GM12874 (cell line): ENCODE measurements around the gene LRRC8C.

Experiments
- TF ChIP-seq, protein P1 (sequence below): IDR thresholded peaks from 2 replicates; pipeline ENCODE4 v1.5.1; 2011; ENCODE audit warnings: low read depth, mild to moderate bottlenecking, control low read depth, low read length, moderate library complexity; ENCODE audit not compliant: insufficient read depth

The LRRC8C gene

DNA sequence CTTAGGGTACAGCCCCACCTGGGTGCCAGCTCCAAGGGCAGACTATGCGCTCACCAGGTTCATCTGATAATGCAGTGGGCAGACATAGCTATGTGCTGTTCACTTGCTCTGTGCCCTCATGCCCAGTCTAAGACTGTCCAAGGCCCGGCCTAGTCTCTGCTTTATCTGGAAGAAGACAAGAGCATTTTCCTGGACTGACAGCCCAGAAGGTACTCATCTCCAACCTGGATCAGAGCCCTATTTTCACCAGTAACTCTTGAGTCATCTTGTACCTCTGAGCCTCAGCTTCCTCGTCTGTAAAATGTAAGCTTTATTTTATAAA is 28.5 kb upstream of the LRRC8C start:
- TF ChIP-seq, protein P1, sequence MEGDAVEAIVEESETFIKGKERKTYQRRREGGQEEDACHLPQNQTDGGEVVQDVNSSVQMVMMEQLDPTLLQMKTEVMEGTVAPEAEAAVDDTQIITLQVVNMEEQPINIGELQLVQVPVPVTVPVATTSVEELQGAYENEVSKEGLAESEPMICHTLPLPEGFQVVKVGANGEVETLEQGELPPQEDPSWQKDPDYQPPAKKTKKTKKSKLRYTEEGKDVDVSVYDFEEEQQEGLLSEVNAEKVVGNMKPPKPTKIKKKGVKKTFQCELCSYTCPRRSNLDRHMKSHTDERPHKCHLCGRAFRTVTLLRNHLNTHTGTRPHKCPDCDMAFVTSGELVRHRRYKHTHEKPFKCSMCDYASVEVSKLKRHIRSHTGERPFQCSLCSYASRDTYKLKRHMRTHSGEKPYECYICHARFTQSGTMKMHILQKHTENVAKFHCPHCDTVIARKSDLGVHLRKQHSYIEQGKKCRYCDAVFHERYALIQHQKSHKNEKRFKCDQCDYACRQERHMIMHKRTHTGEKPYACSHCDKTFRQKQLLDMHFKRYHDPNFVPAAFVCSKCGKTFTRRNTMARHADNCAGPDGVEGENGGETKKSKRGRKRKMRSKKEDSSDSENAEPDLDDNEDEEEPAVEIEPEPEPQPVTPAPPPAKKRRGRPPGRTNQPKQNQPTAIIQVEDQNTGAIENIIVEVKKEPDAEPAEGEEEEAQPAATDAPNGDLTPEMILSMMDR, result no peak

DNA sequence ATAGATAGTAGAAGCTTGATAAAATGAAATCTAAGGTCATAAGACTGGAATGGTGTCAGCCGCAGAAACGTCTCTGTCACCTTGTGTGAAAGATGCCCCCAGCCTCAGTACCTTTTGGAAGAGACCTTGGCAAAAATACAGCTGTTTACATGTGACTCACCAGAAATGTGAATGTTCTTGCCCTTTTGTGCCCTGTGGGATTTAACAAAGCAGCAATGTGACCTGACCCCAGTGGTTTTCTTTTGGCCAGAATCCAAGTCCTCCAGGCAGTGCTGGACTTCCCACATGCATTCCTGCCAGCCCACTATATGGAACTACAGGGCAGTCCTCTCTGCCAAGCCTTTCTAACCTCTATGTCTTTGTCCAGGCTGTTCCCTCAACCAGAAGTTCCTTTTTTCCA is 27.2 kb upstream of the LRRC8C start:
- TF ChIP-seq, protein P1, result no peak

DNA sequence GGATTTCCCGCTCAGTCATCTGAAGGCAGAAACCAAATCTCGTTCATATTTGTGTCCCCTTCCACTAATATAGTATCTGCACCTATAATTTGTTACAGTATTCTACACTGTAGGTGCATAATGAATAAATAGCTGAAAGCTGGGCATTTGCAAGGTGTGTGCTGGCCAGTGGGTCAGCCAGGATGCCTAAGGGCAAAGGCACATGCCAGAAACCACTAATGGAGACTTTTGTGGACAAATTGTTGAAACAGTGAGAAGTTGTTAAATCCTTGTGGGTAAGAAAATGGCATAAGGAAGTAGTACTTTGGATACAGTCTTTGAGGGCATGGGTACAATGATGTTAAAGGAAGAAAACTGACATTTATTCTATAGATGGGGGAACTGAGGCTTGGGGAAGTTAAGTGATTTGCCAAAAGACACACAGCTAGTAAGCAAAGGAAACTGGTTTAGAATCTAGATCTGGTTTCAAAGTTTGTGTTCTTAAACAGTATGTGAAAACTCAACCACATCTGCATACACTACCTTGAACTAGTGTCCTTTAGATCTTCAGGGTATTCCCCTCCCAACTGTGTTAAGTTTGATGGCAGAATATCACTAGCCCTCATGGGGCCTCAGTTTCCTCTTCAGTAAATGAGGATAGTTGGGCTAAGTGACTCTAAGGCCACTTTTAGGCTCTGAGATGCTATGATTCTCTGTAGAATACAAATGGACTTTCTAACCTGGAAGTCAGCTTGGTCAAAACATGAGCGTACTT is 26.5 kb upstream of the LRRC8C start:
- TF ChIP-seq, protein P1, result no peak

DNA sequence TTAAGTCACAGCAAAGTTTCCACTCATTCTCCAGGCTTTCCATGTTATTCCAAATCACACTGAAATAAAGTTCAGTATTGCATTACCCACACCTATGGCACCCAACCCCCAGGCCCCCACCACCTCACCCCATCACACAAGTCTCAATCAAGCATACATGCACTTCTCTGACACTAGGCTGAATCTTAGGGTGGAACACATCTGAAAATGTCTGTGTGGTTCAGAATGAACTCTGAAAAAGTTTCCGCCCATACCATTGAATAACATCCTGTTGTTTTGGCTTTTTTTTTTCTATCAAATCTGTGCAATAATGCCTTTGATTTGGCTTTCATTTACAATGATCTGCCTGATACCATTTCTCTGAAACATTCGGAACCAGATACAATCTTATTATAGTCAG is 25.8 kb upstream of the LRRC8C start:
- TF ChIP-seq, protein P1, result no peak

DNA sequence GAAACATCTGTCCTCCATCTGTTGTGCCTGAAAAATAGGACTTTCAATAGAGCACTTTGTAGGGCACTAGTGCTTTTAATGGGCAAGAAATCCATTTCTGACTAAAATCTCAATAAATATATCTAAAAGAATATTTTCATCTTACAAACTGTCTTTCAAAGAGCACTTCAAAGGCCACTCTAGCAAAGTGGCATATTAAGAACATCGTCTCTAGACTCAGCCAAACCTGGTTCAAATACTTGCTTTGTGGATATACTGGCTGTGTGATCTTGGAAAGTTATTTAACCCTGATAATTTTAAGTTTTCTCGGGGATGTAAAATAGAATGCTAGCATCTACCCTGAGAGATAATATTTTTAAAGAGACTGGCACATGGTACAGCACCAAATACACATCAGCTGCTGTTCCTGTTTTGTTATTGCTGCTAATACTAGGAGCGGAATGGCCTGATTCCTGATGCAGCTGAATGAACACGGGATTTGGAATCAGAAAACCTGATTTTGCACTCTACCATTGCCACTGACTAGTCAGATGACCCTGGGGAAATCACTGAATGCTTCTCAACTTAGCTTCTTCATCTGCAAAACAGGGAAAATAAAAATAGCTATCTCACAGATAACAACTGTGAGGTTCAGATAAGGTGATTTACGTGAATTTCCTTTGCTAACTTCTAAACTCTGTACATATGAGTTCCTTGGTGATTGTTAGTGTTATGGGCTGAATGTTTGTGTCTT is 25.2 kb upstream of the LRRC8C start:
- TF ChIP-seq, protein P1, result no peak

DNA sequence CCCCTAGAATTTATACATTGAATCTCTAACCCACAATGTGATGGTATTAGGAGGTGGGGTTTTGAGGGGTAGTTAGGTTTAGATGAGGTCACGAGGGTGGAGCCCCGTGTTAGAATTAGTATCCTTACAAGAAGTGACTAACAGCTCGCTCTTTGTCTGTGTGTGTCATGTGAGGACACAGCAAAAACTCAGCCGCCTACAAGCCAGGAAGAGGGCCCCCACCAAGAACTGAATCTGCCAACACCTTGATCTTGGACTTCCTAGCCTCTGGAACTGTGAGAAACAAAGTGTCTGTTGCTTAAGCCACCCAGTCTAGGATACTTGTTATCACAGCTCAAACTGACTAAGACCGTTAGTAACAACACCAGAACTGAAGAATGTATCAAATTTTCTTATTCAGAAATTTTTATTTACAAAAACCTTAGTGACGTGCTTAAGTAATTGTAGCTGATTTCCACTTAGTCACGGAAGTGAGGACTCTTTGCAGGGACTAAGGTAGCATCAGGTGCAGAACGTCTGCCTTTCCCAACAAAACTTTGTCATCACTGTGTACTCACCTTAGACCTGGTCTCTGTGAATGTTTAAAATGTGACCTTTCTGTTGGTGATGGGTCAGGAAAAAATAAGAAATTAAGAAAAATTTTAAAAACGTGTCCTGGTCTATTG is 24.5 kb upstream of the LRRC8C start:
- TF ChIP-seq, protein P1, result no peak

DNA sequence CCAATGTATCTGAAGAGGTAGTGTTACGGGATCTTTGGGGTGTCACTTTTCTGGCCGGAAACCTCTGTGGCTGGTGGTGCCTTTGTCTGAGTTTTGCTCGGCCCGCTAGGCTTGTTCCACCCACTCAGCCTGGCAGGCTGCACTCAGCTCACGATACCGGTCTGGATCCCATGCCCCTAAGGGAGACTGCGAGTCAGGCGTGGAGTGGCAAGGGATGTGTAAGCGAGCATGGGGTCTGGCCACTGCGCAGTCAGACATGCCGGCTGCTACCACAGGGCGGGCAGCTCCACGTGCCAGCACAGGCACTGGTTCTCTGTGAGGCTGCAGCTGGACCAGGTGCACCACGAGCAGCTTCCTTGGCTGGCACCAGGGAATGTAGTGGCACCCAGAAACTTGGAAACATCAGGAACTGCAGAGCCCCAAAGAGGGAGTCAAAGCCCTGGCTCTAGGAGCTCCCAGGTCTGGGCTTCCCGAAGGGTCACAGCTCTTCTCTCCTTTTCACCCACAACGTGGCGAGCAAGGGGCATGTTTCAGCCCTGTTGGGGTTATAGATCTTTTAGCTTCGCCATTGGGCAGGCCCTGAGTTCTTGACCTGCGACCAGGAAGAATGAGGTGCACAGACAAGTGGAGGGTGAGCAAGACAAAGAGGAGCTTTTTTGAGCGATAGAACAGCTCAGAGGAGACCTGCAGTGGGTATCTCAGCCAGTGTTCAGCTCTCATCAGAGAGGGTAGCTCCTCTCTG is 23.8 kb upstream of the LRRC8C start:
- TF ChIP-seq, protein P1, result no peak
